A204.1 (cell line): ENCODE data around the gene XPO1.
"Not testable (repeated sequence)": the region's sequence is repeated elsewhere in the genome, so short reads cannot be mapped to it uniquely, and the experiment has no call there.

Source experiments
- FAIRE-seq: peaks from 2 replicates; lab custom pipeline; 2012; peaks lifted over from hg19 to GRCh38; lab: Jason Lieb, UNC

Gene XPO1

GRCh38 chr2:61469424-61470121, 68.6 kb downstream of the XPO1 start:
- no peak for FAIRE-seq

- FAIRE-seq, result not testable (repeated sequence)
These were observed 69.9 kb downstream of the XPO1 start for GRCh38 chr2:61468231-61468630.

GRCh38 chr2:61465045-61465444, 73.1 kb downstream of the XPO1 start:
- no peak for FAIRE-seq

DNA sequence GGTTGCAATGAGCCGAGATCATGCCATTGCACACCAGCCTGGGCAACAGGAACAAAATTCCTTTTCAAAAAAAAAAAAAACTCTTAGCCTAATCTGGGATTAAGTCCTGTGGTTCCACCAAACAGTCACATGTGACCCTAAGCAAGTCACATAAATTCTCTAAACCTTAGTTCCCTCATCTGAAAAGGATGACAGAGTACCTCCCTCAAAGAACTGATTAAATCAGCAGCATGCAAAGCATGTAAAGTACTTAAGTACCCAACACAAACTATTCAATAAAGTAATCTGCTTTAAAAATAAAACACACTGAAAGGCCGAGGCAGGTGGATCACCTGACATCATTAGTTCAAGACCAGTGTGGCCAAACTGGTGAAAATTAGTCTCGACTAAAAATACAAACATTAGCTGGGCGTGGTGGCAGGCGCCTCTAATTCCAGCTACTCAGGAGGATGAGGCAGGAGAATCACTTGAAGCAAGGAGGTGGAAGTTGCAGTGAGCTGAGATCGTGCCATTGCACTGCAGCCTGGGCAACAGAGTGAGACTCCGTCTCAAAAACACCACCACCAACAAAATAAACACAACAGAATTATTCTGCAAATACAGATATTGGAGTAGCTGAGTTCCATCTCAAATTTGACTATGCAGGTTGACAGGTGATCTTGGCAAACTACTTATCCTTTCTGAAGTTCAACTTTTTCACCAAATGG, 74.2 kb downstream of the XPO1 start:
- no peak for FAIRE-seq

DNA sequence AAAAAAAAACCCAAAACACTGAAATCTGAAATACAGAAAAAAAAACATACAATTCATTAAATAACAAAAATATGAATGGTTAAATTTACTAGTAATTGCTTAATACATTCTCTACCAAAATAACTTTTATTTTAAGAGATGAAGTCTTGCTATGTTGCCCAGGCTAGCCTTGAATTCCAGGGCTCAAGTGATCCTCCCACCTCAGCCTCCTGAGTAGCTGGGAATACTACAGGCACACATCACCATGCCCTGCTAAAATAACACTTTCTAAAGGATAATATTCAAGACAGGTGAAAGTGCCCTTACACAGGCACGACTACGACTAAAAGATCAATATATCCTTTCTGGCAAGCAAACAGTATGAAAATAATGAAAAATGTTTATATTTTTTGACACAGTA, 76.8 kb downstream of the XPO1 start:
- no peak for FAIRE-seq

DNA sequence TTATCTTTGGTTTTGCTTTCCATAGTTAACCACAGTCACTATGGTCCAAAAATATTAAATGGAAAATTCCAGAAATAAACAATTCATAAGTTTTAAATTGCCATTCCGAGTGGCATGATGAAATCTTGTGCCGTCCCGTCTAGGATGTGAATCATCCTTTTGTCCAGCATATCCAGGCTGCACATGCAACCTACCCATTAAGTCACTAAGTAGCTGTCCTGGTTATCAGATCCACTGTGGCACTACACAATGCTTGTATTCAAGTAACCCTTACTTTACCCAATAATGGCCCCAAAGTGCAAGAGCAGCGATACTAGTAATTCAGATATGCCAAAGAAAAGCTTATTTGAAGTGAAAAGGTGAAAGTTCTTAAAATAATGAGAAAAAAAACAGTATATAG, 78.0 kb downstream of the XPO1 start:
- no peak for FAIRE-seq

DNA sequence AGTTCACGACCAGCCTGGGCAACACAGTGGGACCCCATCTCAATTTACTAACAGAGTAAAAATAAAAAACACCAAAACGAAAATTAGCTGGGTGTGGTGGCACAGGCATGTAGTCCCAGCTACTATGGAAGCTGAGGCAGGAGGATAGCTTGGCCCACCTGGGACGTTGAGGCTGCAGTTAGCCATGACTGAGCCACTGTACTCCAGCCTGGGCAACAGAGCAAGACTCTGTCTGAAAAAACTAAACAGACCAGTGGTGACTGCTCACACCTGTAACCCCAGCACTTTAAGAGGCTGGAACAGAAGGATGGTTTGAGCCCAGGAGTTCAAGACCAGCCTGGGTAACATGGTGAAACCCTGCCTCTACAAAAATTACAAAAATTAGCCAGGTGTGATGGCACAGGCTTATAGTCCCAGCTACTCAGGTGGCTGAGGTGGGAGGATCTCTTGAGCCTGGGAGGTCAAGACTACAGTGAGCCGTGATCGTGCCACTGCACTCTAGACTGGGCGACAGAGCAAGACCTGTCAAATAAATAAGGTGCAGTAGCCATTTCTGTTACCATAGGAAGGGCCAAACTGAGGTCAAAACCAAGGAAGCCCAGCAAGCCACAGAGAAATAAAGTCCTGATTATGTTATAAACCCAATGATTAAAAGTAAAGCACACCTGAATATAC, 81.3 kb downstream of the XPO1 start:
- FAIRE-seq, result no peak

DNA sequence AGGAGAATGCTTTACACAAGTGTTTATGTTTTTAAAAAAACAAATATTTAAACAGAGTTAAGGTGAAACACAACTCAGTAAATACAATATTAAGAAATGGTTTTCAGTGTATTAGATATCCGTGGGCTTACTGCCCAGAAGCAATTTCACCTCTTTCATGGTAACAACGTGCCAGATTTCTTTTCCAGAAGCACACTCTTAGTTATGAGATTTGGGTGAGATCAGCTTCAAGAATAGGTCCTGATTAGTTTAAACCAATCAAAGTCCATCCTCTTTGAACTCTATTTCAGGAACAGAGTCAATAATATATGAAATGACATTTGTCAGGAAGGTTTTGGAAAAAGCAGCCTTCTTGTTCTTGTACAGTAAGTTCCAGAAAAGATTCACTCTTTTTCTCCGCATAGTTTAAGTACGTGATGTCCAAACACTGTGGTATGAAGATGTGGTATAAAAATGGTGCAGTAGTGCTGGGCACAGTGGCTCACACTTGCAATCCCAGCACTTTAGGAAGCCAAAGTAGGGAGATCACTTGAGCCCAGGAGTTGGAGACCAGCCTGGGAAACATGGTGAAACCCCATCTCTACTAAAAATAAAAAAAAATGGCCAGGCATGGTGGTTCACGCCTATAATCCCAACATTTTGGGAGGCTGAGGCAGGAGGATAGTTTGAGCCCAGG, 81.9 kb downstream of the XPO1 start:
- FAIRE-seq, result no peak

- not testable (repeated sequence) for FAIRE-seq
These were observed 83.2 kb downstream of the XPO1 start for GRCh38 chr2:61454972-61455371.

DNA sequence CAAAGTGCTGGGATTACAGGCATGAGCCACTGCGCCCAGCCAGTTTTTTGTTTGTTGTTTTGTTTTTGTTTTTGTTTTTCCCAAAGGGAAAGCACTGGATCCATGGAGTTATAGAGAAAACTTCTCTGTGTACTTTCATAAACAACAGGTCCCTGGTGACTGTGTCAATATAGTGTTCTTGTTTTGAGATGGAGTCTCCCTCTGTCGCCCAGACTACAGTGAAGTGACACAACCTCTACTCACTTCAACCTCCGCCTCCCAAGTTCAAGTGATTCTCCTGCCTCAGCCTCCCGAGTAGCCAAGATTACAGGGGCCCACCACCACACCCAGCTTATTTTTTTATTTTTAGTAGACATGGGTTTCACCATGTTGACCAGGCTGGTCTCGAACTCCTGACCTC, 83.8 kb downstream of the XPO1 start:
- no peak for FAIRE-seq

- no peak for FAIRE-seq
These were observed 85.8 kb downstream of the XPO1 start for GRCh38 chr2:61452392-61452791.

GRCh38 chr2:61451178-61451577, 87.0 kb downstream of the XPO1 start:
- FAIRE-seq, result no peak

DNA sequence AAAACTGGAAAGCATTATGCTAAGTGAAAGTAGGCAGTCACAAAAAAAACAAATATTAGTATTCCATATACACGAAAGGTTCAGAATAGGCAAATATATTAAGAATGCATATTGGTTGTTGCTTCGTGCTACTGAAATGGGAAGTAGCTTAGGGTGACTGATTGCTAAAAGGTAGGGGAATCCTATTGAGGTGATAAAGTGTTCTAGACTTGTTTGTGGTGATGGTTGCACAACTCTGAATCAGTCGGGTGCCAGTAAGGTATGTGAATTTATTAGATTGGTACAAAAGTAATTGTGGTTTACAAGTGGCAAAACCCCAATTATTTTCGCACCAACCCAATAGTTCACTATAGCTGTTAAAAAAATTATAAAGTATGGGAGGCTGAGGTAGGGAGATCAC, 88.0 kb downstream of the XPO1 start:
- no peak for FAIRE-seq

- no peak for FAIRE-seq
These were observed 89.9 kb downstream of the XPO1 start for GRCh38 chr2:61448229-61448628.

DNA sequence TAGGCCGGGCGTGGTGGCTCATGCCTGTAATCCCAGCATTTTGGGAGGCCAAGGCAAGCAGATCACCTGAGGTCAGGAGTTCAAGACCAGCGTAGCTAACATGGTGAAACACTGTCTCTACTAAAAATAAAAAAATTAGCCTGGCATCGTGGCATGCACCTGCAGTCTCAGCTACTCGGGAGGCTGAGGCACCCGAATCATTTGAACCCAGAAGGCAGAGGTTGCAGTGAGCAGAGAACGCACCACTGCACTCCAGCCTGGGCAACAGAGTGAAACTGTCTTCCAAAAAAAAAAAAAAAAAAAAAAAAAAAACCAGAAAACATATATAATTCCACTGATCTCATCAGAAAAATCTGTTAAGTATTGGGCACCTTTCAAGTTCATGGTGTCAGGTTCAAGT, 91.2 kb downstream of the XPO1 start:
- FAIRE-seq, result not testable (repeated sequence)

GRCh38 chr2:61443342-61444041, 94.7 kb downstream of the XPO1 start:
- FAIRE-seq, result no peak

GRCh38 chr2:61439241-61440002, 98.7 kb downstream of the XPO1 start:
- no peak for FAIRE-seq

GRCh38 chr2:61438670-61439069, 99.5 kb downstream of the XPO1 start:
- no peak for FAIRE-seq

- FAIRE-seq, result no peak
These were observed 101.0 kb downstream of the XPO1 start for GRCh38 chr2:61437170-61437569.

DNA sequence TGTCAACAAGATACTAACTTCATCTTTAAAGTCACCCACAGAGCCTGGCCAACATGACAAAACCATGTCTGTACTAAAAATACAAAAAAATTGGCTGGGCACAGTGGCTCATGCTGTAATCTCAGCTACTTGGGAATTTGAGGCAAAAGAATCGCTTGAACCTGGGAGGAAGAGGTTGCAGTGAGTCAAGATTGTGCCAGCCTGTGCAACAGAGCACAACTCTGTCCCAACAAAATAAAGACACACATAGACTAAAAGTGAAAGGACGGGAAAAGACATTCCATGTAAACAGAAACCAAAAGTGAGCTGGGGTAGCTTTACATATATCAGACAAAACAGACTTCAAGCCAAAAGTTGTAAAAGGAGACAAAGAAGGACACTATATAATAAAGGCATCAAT, 102.1 kb downstream of the XPO1 start:
- FAIRE-seq, result no peak

- FAIRE-seq, result no peak
These were observed 102.9 kb downstream of the XPO1 start for GRCh38 chr2:61435291-61435690.

- FAIRE-seq, result no peak
These were observed 103.8 kb downstream of the XPO1 start for GRCh38 chr2:61434314-61434713.
